Esophagus squamous epithelium (tissue), 4 donors: ENCODE data around the gene KLHL5.

Source experiments
- POLR2A ChIP-seq, 4 donors: fragments of 450-650 bp; IDR thresholded peaks; one replicate each; pipeline ENCODE4 v1.6.1; 2017; ENCODE audit warnings: antibody characterized with exemption in 4 of 4, mild to moderate bottlenecking in 4 of 4, moderate library complexity in 3 of 4
- TF ChIP-seq, protein P1 (sequence below), 6 experiments: fragments of 450-650 bp in 4 of 6; fragments of 200-600 bp in 2 of 6; sonication (generic) in 2 of 6; IDR thresholded peaks; one replicate each; pipeline ENCODE4 v1.5.1; 2016 to 2019; ENCODE audit warnings: antibody characterized with exemption in 6 of 6, mild to moderate bottlenecking in 4 of 6, moderate library complexity in 4 of 6

DNA sequence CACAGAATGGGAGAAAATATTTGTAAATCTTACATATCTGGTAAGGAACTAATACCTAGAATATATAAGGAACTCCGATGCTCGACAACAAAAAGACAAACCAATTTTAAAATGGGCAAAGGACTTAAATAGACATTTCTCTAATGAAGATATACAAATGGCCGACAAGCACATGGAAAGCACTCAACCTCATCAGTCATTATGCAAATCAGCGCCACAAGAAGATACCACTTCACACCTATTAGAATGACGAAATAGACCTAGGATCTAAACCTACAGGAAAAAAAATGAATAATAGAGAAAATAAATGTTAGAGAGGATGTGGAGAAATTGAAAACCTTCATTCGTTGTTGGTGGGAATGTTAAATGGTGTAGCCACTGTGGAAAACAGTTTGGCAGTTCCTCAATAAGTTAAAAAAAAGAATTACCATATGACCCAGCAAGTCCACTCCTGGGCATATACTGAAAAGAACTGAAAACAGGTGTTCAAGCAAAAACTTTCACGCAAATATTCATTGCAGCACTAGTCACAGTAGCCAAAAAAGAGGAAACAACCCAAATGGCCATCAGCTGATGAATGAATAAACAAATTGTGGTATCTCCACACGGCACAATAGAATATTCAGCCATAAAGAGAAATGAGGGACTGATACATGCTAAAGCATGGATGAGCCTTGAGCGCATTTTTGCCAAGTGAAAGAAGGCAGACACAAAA is 63.0 kb downstream of the KLHL5 start:
- no peak for TF ChIP-seq POLR2A (IDR thresholded peaks at IDR 0.05)
- TF ChIP-seq, protein P1, sequence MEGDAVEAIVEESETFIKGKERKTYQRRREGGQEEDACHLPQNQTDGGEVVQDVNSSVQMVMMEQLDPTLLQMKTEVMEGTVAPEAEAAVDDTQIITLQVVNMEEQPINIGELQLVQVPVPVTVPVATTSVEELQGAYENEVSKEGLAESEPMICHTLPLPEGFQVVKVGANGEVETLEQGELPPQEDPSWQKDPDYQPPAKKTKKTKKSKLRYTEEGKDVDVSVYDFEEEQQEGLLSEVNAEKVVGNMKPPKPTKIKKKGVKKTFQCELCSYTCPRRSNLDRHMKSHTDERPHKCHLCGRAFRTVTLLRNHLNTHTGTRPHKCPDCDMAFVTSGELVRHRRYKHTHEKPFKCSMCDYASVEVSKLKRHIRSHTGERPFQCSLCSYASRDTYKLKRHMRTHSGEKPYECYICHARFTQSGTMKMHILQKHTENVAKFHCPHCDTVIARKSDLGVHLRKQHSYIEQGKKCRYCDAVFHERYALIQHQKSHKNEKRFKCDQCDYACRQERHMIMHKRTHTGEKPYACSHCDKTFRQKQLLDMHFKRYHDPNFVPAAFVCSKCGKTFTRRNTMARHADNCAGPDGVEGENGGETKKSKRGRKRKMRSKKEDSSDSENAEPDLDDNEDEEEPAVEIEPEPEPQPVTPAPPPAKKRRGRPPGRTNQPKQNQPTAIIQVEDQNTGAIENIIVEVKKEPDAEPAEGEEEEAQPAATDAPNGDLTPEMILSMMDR (IDR thresholded peaks at IDR 0.05): no peak
